Esophagus muscularis mucosa (tissue), 3 donors: ENCODE measurements around the gene ISY1.

Experiments
- CTCF ChIP-seq, 3 experiments: fragments of 200-600 bp in 2 of 3; fragments of 450-650 bp in 1 of 3; sonication (generic) in 2 of 3; IDR thresholded peaks; one replicate each; pipeline ENCODE4 v1.5.1; 2017 to 2019; ENCODE audit warnings: antibody characterized with exemption in 3 of 3, mild to moderate bottlenecking in 2 of 3, moderate library complexity in 1 of 3
- EP300 ChIP-seq: sonication (generic); formaldehyde crosslinking; IDR thresholded peaks from one replicate; pipeline ENCODE4 v1.6.1; 2017; ENCODE audit warnings: antibody characterized with exemption

- no peak for TF ChIP-seq EP300
- TF ChIP-seq CTCF (IDR thresholded peaks at IDR 0.05), result no peak
Observed at GRCh38 chr3:129173206-129173605, 12.3 kb upstream of the ISY1 start.
